ENCODE results near the gene HTR3D. TPM values are rescaled to one million over a fixed set of nuclear protein-coding genes. Genes with fewer than 3 reads are reported as not detected.
"Not testable (repeated sequence)": the region's sequence is repeated elsewhere in the genome, so short reads cannot be mapped to it uniquely, and the experiment has no call there.

HTR3D gene
- polyA plus RNA-seq, 1 donor from 2014 or later = not detected

DNA sequence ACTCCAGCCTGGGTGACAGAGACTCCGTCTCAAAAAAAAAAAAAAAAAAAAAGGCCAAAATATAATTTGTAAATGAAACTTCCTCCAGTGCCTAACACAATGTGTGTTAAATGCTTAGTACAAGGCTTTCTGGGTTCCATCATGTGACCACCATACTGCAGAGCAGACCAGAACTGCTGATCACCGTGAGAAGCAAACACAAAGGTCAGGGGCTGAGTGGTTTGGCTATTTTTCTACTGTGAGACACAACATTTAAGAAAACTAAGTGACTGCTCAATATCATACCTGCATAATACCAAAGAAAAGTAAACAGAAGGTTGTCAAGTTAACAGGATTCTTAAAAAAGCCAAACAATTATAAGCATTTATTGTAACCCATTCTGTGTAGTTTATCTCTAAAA, 27.1 kb upstream of the HTR3D start:
- Histone ChIP-seq H3K4me2 (ENCODE audit: low read length) (no peak overlapping the region), H3K79me2 (replicated peaks; ENCODE audit: insufficient read depth, low read length) (peaks cover 7% of the 10 kb centered on the region), H3K9ac (ENCODE audit: low read length) (no peak overlapping the region), H3K27ac (ENCODE audit: low read length) (no peak overlapping the region), H3K9me2 (ENCODE audit: insufficient read depth, low read length) (no peaks in the 10 kb centered on the region), H3K9me3 (ENCODE audit: low read length) (no peaks in the 10 kb centered on the region), H3K4me3 (ENCODE audit: low read length) (no peak overlapping the region), H2AFZ (ENCODE audit: low read depth, low read length) (no peak overlapping the region), H3F3A (ENCODE audit: insufficient read depth, low read length, poor library complexity, severe bottlenecking) (no peaks in the 10 kb centered on the region), H3K27me3 (ENCODE audit: insufficient read depth, low read depth, low read length) (no peaks in the 10 kb centered on the region), H3K36me3 (ENCODE audit: insufficient read depth, low read length) (no peaks in the 10 kb centered on the region), H4K20me1 (ENCODE audit: insufficient read depth) (no peaks in the 10 kb centered on the region)
- no peak for TF ChIP-seq POLR2AphosphoS5 (IDR thresholded peaks at IDR 0.05)
- no peak for TF ChIP-seq SMC3 (conservative IDR thresholded peaks at IDR 0.05; ENCODE audit: poor library complexity)
- TF ChIP-seq TAF1 (IDR thresholded peaks at IDR 0.05; ENCODE audit: low read depth) = no peak
- TF ChIP-seq, protein P1, sequence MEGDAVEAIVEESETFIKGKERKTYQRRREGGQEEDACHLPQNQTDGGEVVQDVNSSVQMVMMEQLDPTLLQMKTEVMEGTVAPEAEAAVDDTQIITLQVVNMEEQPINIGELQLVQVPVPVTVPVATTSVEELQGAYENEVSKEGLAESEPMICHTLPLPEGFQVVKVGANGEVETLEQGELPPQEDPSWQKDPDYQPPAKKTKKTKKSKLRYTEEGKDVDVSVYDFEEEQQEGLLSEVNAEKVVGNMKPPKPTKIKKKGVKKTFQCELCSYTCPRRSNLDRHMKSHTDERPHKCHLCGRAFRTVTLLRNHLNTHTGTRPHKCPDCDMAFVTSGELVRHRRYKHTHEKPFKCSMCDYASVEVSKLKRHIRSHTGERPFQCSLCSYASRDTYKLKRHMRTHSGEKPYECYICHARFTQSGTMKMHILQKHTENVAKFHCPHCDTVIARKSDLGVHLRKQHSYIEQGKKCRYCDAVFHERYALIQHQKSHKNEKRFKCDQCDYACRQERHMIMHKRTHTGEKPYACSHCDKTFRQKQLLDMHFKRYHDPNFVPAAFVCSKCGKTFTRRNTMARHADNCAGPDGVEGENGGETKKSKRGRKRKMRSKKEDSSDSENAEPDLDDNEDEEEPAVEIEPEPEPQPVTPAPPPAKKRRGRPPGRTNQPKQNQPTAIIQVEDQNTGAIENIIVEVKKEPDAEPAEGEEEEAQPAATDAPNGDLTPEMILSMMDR (IDR thresholded peaks at IDR 0.05; ENCODE audit: poor library complexity, severe bottlenecking) = no peak
- TF ChIP-seq, protein P2, sequence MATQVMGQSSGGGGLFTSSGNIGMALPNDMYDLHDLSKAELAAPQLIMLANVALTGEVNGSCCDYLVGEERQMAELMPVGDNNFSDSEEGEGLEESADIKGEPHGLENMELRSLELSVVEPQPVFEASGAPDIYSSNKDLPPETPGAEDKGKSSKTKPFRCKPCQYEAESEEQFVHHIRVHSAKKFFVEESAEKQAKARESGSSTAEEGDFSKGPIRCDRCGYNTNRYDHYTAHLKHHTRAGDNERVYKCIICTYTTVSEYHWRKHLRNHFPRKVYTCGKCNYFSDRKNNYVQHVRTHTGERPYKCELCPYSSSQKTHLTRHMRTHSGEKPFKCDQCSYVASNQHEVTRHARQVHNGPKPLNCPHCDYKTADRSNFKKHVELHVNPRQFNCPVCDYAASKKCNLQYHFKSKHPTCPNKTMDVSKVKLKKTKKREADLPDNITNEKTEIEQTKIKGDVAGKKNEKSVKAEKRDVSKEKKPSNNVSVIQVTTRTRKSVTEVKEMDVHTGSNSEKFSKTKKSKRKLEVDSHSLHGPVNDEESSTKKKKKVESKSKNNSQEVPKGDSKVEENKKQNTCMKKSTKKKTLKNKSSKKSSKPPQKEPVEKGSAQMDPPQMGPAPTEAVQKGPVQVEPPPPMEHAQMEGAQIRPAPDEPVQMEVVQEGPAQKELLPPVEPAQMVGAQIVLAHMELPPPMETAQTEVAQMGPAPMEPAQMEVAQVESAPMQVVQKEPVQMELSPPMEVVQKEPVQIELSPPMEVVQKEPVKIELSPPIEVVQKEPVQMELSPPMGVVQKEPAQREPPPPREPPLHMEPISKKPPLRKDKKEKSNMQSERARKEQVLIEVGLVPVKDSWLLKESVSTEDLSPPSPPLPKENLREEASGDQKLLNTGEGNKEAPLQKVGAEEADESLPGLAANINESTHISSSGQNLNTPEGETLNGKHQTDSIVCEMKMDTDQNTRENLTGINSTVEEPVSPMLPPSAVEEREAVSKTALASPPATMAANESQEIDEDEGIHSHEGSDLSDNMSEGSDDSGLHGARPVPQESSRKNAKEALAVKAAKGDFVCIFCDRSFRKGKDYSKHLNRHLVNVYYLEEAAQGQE (IDR thresholded peaks at IDR 0.05; ENCODE audit: borderline replicate concordance) = no peak

- H3K36me3 ChIP-seq (ENCODE audit: insufficient read depth, low read length) = peaks cover under 1% of the 10 kb centered on the region
- no peaks in the 10 kb centered on the region for H3K9me3 ChIP-seq (ENCODE audit: low read length)
- no peaks in the 10 kb centered on the region for H3F3A ChIP-seq (ENCODE audit: insufficient read depth, low read length, poor library complexity, severe bottlenecking)
- H3K4me2 ChIP-seq (ENCODE audit: low read length) = no peak overlapping the region
- TF ChIP-seq, protein P2 (IDR thresholded peaks at IDR 0.05; ENCODE audit: borderline replicate concordance) = no peak
- TF ChIP-seq EP300 (conservative IDR thresholded peaks at IDR 0.05; ENCODE audit: poor library complexity, severe bottlenecking) = no peak
- TF ChIP-seq RAD21 (conservative IDR thresholded peaks at IDR 0.05) = no peak
- no peak for TF ChIP-seq MXI1 (conservative IDR thresholded peaks at IDR 0.05; ENCODE audit: poor library complexity, severe bottlenecking)
- H3K9me2 ChIP-seq (ENCODE audit: insufficient read depth, low read length) = no peaks in the 10 kb centered on the region
- no peaks in the 10 kb centered on the region for H4K20me1 ChIP-seq (ENCODE audit: insufficient read depth)
- H3K4me3 ChIP-seq (ENCODE audit: low read length) = no peak overlapping the region
- no peak overlapping the region for H3K9ac ChIP-seq (ENCODE audit: low read length)
- H2AFZ ChIP-seq (ENCODE audit: low read depth, low read length) = no peak overlapping the region
- peaks cover 7% of the 10 kb centered on the region for H3K79me2 ChIP-seq (replicated peaks; ENCODE audit: insufficient read depth, low read length)
- no peak overlapping the region for H3K27ac ChIP-seq (ENCODE audit: low read length)
- H3K27me3 ChIP-seq (ENCODE audit: insufficient read depth, low read depth, low read length) = no peaks in the 10 kb centered on the region
Observed at GRCh38 chr3:184005941-184006507, 25.5 kb upstream of the HTR3D start.

- H3K36me3 ChIP-seq (ENCODE audit: insufficient read depth, low read length); H3K9me3 ChIP-seq (ENCODE audit: low read length); H3K9me2 ChIP-seq (ENCODE audit: insufficient read depth, low read length); H3F3A ChIP-seq (ENCODE audit: insufficient read depth, low read length, poor library complexity, severe bottlenecking); H3K27ac ChIP-seq (ENCODE audit: low read length); H3K4me3 ChIP-seq (ENCODE audit: low read length); H3K9ac ChIP-seq (ENCODE audit: low read length); H2AFZ ChIP-seq (ENCODE audit: low read depth, low read length); H3K27me3 ChIP-seq (ENCODE audit: insufficient read depth, low read depth, low read length); H3K4me2 ChIP-seq (ENCODE audit: low read length); H4K20me1 ChIP-seq (ENCODE audit: insufficient read depth): not testable (repeated sequence)
- H3K79me2 ChIP-seq (replicated peaks; ENCODE audit: insufficient read depth, low read length) = peaks cover 13% of the 10 kb centered on the region
Observed at GRCh38 chr3:184007143-184007813, 24.3 kb upstream of the HTR3D start.
